Right lobe of liver (tissue), 6 donors: ENCODE measurements around the gene EIPR1. TPM values are rescaled to one million over a fixed set of nuclear protein-coding genes. Genes with fewer than 3 reads are reported as not detected.

Experiments
- ATAC-seq, 4 donors: fragments of 200-7000 bp; cut with Tn5 transposase; one replicate each; pipeline ENCODE4 v1.9.1; 2020; ENCODE audit warnings: mild to moderate bottlenecking in 4 of 4, moderate library complexity in 4 of 4
- DNase-seq, 3 donors: peaks; one replicate each; pipeline ENCODE4 v3.0.0-alpha.2; 2020
- H3K27ac ChIP-seq, 3 donors: fragments of 200-600 bp; one replicate each; pipeline ENCODE4 v1.8.0; 2022
- H3K27me3 ChIP-seq, 2 donors: fragments of 200-600 bp; one replicate each; pipeline ENCODE4 v1.8.0; 2022
- H3K36me3 ChIP-seq, 4 donors: fragments of 200-600 bp; sonication (generic) in 1 of 4; one replicate each; pipeline versions ENCODE4 v1.5.1 to v1.8.0; 2017 to 2022; ENCODE audit warnings: control low read depth in 1 of 4
- H3K4me1 ChIP-seq, 4 donors: fragments of 200-600 bp; sonication (generic) in 1 of 4; one replicate each; pipeline versions ENCODE4 v1.5.1 to v1.8.0; 2017 to 2022; ENCODE audit warnings: control low read depth in 1 of 4
- H3K4me3 ChIP-seq, 3 donors: fragments of 200-600 bp; one replicate each; pipeline ENCODE4 v1.8.0; 2022
- H3K9me3 ChIP-seq, 4 donors: fragments of 200-600 bp; sonication (generic) in 1 of 4; one replicate each; pipeline versions ENCODE4 v1.5.1 to v1.8.0; 2017 to 2022; ENCODE audit warnings: control low read depth in 1 of 4
- POLR2A ChIP-seq: fragments of 450-650 bp; IDR thresholded peaks from one replicate; pipeline ENCODE4 v1.6.1; 2017; ENCODE audit warnings: antibody characterized with exemption, mild to moderate bottlenecking
- WGBS: methylation state at CpG from one replicate; pipeline ENCODE4 v1.1.6; 2018; ENCODE audit warnings: low coverage, low lambda C conversion rate; ENCODE audit not compliant: insufficient coverage; ENCODE audit errors: missing lambda C conversion rate; 5-methylcytosine and 5-hydroxymethylcytosine counted together
- intact Hi-C, 2 donors: fragments of 100-400 bp; cut with DNase I; formaldehyde crosslinking; loops; one replicate each; pipeline versions ENCODE4 v1.11.2 to v1.14.1; 2022
- total RNA-seq, 6 experiments: library from RNA; depleted of rRNA in 2 of 6; stranded (reverse); fragments of >200 nt in 2 of 6; fragmentation: NEBNext Ultra II Directional in 3 of 6; extraction: Animal tissue kit (Norgen Biotek cat#: 25700) in 3 of 6; gene quantifications; one replicate each; pipeline versions ENCODE4 v1.1.0 to v1.2.4, GENCODE V29; 2016 to 2023
- TF ChIP-seq, protein P1 (sequence below), 4 donors: fragments of 200-600 bp in 3 of 4; fragments of 450-650 bp in 1 of 4; IDR thresholded peaks; one replicate each; pipeline versions ENCODE4 v1.5.1 to v1.8.0; 2016 to 2022; ENCODE audit warnings: antibody characterized with exemption in 4 of 4, mild to moderate bottlenecking in 2 of 4
- donor health status: DM: no; HTN: yes; CAD: no.
- donor health status: DM: no; HTN: no; CAD: no.
- donor health status: DM: no; HTN: no; CAD: no.
- donor health status: DM: no; HTN: yes; CAD: no.
- donor health status: DM: no; HTN: yes; CAD: no.

The EIPR1 gene
- total RNA-seq, 6 experiments from 2014 or later, result 6.8 to 40.6 (median 11.6) TPM

DNA sequence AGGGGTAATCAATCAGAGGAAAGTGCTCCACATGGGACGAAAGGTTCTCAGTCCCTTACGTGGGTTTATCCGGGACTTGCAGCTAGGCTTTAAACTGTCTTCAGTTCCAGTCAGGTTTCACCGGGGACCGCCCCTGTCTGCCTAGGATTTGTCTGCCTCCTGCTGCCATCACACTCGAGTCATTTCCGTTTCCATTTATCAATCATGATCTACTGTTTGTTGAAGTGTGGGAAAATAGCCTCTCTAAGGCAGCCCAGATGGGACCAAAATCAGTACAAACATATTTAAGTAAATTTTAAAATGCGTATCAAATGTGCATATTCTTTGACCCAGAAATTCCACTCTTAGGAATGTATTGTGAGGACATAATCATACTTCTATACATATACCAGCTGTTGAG lies 12.4 kb upstream of the EIPR1 start:
- no peak for DNase-seq
- Histone ChIP-seq H3K4me3 (no peak overlapping the region), H3K27me3 (no peaks in the 10 kb centered on the region), H3K36me3 (peaks cover 0 to 21% (median 13%) of the 10 kb centered on the region in 4 donors), H3K4me1 (no peaks in the 10 kb centered on the region), H3K27ac (no peak overlapping the region), H3K9me3 (no peaks in the 10 kb centered on the region)
- TF ChIP-seq, protein P1, sequence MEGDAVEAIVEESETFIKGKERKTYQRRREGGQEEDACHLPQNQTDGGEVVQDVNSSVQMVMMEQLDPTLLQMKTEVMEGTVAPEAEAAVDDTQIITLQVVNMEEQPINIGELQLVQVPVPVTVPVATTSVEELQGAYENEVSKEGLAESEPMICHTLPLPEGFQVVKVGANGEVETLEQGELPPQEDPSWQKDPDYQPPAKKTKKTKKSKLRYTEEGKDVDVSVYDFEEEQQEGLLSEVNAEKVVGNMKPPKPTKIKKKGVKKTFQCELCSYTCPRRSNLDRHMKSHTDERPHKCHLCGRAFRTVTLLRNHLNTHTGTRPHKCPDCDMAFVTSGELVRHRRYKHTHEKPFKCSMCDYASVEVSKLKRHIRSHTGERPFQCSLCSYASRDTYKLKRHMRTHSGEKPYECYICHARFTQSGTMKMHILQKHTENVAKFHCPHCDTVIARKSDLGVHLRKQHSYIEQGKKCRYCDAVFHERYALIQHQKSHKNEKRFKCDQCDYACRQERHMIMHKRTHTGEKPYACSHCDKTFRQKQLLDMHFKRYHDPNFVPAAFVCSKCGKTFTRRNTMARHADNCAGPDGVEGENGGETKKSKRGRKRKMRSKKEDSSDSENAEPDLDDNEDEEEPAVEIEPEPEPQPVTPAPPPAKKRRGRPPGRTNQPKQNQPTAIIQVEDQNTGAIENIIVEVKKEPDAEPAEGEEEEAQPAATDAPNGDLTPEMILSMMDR (IDR thresholded peaks at IDR 0.05), result no peak
- TF ChIP-seq POLR2A, result no peak
- WGBS, result 88% methylated on average over 5 of the region's 8 CpGs
- no peak for ATAC-seq
- intact Hi-C loops, result no loop called here

DNA sequence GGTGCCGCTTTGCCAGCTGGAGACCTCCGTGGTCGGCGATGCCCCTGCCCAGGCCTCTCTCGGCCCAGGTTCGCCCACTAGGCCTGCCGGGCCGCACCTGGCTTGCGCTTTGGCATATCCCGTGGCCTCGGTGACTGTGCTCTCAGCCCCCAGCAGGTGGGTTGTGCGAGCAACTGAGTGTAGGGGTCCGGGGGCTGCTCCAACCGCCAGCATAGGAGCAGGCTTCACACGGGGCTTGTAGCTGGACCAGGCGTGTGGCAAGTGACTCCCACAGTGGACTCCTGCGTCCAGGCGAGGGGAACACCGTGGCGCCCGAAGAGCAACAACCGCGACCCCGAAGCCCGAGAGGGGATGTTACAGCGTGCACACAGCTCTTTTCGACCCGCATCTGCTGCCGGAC lies 11.6 kb upstream of the EIPR1 start:
- Histone ChIP-seq H3K36me3 (peaks cover 0 to 21% (median 13%) of the 10 kb centered on the region in 4 donors), H3K4me1 (no peaks in the 10 kb centered on the region), H3K4me3 (no peak overlapping the region), H3K9me3 (no peaks in the 10 kb centered on the region), H3K27ac (no peak overlapping the region), H3K27me3 (no peaks in the 10 kb centered on the region)
- TF ChIP-seq POLR2A, result no peak
- TF ChIP-seq, protein P1 (IDR thresholded peaks at IDR 0.05), result no peak
- no peak for ATAC-seq
- 100% methylated on average over 18 of the region's 29 CpGs for WGBS
- no peak for DNase-seq
- intact Hi-C loops, result no loop called here

DNA sequence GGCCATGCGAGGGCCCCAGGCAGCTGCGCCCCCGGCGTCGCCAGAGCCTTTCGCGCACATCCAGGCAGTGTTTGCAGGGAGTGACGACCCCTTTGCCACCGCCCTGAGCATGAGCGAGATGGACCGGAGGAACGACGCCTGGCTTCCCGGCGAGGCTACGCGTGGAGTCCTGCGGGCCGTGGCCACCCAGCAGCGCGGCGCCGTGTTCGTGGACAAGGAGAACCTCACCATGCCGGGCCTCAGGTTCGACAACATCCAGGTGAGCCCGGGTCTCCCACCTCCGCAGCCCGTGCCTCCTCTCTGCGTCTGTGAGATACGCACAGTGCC lies 10.8 kb upstream of the EIPR1 start:
- Histone ChIP-seq H3K27ac (no peak overlapping the region), H3K27me3 (no peaks in the 10 kb centered on the region), H3K4me3 (no peak overlapping the region), H3K4me1 (no peaks in the 10 kb centered on the region), H3K36me3 (peaks cover 0 to 21% (median 13%) of the 10 kb centered on the region in 4 donors), H3K9me3 (no peaks in the 10 kb centered on the region)
- intact Hi-C loops, result no loop called here
- DNase-seq, result no peak
- TF ChIP-seq, protein P1 (IDR thresholded peaks at IDR 0.05), result no peak
- no peak for TF ChIP-seq POLR2A
- 96% methylated on average over 18 of the region's 31 CpGs for WGBS
- ATAC-seq, result no peak

DNA sequence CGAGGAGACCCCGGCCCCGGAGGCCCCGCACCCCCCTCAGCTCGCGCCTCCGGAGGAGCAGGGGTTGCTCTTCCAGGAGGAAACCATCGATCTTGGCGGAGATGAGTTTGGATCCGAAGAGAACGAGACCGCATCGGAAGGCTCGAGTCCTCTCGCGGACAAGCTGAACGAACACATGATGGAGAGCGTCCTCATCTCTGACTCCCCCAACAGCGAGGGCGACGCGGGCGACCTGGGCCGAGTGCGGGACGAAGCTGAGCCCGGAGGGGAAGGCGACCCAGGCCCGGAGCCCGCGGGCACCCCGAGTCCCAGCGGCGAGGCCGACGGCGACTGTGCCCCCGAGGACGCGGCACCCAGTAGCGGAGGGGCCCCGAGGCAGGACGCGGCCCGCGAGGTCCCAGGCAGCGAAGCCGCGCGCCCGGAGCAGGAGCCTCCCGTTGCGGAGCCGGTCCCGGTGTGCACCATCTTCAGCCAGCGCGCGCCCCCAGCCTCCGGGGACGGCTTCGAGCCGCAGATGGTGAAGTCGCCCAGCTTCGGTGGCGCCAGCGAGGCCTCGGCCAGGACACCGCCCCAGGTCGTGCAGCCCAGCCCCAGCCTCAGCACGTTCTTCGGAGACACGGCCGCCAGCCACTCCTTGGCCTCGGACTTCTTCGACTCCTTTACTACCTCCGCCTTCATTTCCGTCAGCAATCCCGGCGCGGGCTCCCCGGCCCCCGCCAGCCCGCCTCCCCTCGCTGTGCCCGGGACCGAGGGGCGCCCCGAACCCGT lies 10.2 kb upstream of the EIPR1 start:
- Histone ChIP-seq H3K4me1 (no peaks in the 10 kb centered on the region), H3K27ac (no peak overlapping the region), H3K27me3 (no peaks in the 10 kb centered on the region), H3K4me3 (no peak overlapping the region), H3K36me3 (peaks cover 0 to 21% (median 13%) of the 10 kb centered on the region in 4 donors), H3K9me3 (no peaks in the 10 kb centered on the region)
- no peak for TF ChIP-seq POLR2A
- TF ChIP-seq, protein P1 (IDR thresholded peaks at IDR 0.05), result no peak
- 88% methylated on average over 12 of the region's 89 CpGs for WGBS
- DNase-seq (no peak), ATAC-seq (peak in 1 of 4 donors; percentile 32)
- intact Hi-C loops, result no loop called here
